Measurements from ENCODE around the gene ENAH.

The ENAH gene

DNA sequence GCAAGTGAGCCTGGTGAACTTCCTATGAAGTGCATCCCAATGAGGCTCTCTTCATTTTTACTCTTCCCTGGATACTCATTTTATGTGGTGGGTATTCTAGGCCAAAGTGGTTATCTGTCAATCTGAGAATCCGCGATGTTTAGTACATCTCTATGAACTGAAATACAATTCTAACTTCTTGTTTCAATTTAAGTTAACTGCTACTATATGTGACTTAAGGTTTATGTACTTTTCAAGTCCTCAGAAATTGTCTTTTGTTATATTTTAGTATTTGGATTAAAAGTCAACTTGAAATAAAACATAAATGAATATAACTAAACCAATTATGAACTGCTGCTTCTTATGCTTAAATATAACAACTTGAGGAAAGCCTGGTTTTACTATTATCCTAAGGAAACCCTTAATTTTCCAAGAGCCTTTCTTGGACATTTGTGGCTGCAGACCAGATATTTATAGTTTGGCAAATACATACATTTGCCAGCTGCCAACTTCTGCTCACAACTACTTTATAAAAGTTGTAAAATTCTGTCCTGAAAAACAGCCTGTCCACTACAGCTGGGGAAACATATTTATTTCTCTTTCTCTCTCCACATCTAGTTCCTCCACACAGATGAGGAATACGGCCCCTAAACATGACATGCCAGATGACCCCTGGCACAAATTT is 60.4 kb downstream of the ENAH start:
- TF ChIP-seq SIN3A (IDR thresholded peaks at IDR 0.05; ENCODE audit: borderline replicate concordance, insufficient read depth, low read length) (no peak), FOXP2 (optimal IDR thresholded peaks at IDR 0.05; ENCODE audit: borderline replicate concordance, extremely low read depth, extremely low read length, insufficient read depth) (no peak), POLR2AphosphoS5 (IDR thresholded peaks at IDR 0.05; ENCODE audit: low read depth, low read length) (no peak), TAF1 (IDR thresholded peaks at IDR 0.05; ENCODE audit: borderline replicate concordance, insufficient read depth, low read length) (no peak)
- TF ChIP-seq, protein P1, sequence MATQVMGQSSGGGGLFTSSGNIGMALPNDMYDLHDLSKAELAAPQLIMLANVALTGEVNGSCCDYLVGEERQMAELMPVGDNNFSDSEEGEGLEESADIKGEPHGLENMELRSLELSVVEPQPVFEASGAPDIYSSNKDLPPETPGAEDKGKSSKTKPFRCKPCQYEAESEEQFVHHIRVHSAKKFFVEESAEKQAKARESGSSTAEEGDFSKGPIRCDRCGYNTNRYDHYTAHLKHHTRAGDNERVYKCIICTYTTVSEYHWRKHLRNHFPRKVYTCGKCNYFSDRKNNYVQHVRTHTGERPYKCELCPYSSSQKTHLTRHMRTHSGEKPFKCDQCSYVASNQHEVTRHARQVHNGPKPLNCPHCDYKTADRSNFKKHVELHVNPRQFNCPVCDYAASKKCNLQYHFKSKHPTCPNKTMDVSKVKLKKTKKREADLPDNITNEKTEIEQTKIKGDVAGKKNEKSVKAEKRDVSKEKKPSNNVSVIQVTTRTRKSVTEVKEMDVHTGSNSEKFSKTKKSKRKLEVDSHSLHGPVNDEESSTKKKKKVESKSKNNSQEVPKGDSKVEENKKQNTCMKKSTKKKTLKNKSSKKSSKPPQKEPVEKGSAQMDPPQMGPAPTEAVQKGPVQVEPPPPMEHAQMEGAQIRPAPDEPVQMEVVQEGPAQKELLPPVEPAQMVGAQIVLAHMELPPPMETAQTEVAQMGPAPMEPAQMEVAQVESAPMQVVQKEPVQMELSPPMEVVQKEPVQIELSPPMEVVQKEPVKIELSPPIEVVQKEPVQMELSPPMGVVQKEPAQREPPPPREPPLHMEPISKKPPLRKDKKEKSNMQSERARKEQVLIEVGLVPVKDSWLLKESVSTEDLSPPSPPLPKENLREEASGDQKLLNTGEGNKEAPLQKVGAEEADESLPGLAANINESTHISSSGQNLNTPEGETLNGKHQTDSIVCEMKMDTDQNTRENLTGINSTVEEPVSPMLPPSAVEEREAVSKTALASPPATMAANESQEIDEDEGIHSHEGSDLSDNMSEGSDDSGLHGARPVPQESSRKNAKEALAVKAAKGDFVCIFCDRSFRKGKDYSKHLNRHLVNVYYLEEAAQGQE (IDR thresholded peaks at IDR 0.05; ENCODE audit: insufficient read depth in 1 of 2, low read depth in 2 of 2, low read length in 2 of 2): no peak

DNA sequence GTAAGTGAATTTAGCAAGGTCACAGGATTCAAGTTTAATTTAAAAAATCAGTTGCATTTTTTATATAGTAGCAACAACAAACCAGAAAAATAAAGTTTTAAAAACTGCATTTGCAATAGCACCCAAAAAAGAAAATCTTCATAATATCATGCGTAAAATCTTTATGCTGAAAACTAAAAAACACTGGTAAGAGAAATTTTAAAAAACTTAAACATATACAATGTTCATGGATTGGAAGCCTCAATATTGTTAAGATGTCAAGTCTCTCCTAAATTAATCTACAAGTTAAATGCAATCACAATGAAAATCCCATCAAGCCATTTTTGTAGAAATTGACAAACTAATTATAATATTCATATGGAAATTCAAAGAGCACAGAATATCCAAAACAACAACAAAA is 65.6 kb downstream of the ENAH start:
- no peak for TF ChIP-seq POLR2AphosphoS5 (IDR thresholded peaks at IDR 0.05; ENCODE audit: low read depth, low read length)

DNA sequence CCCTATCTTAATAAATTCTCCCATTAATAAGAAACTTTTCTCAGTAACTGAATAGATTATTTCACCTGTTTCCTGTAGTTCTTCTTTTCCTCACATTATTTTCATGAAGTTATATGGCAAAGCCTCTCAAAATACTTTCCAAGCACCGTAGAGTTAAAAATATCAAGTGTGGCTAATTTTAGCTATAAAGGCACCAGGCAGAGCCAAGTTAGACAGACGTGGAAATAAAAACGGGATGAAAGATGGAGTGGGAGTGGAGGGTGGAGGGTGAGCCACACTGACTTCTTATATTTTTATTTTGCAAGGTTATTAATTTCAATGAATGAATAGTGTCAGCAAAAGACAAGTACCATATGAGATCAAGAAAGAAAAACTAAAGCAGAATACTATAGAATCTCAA is 71.7 kb downstream of the ENAH start:
- TF ChIP-seq TAF1 (IDR thresholded peaks at IDR 0.05; ENCODE audit: borderline replicate concordance, insufficient read depth, low read length) (no peak), FOXP2 (optimal IDR thresholded peaks at IDR 0.05; ENCODE audit: borderline replicate concordance, extremely low read depth, extremely low read length, insufficient read depth) (no peak), POLR2AphosphoS5 (IDR thresholded peaks at IDR 0.05; ENCODE audit: low read depth, low read length) (no peak), SIN3A (IDR thresholded peaks at IDR 0.05; ENCODE audit: borderline replicate concordance, insufficient read depth, low read length) (no peak)
- TF ChIP-seq, protein P1 (IDR thresholded peaks at IDR 0.05; ENCODE audit: insufficient read depth in 1 of 2, low read depth in 2 of 2, low read length in 2 of 2): no peak

DNA sequence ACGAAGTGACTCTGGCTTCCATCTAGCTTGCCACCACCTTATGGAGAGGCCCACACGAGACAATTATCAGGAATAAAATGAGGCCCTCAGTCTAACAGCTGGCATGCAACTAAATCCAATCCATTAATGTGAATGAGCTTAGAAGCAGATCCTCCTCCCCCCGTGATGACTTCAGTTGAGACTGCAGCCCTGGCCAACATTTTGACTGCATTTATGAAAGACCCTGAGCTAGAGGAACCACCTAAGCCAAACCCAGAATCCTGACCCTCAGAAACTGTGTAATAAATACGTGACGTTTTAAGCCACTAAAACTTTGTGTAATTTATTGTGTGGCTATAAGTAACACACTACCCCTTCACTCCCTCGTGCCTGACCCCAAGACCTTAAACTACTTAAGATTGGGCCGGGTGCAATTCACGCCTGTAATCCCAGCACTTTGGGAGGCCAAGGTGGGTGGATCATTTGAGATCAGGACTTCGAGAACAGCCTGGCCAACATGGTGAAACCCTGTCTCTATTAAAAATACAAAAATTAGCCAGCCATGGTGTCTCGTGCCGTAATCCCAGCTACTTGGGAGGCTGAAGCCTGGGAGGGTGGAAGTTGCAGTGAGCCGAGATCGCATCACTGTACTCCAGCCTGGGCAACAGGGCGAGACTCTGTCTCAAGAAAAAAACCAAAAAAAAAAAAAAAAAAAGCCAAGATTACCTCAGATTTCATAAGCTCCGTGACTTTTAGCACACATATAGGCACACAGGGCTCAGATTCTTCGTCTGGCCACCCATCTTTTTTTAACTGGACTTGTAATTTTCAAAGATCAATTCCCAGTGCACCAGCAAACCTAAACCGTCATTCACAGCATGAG is 72.5 kb downstream of the ENAH start:
- TF ChIP-seq, protein P1 (IDR thresholded peaks at IDR 0.05; ENCODE audit: insufficient read depth in 1 of 2, low read depth in 2 of 2, low read length in 2 of 2): no peak
- TF ChIP-seq TAF1 (IDR thresholded peaks at IDR 0.05; ENCODE audit: borderline replicate concordance, insufficient read depth, low read length): no peak
- TF ChIP-seq FOXP2 (optimal IDR thresholded peaks at IDR 0.05; ENCODE audit: borderline replicate concordance, extremely low read depth, extremely low read length, insufficient read depth): no peak
- no peak for TF ChIP-seq SIN3A (IDR thresholded peaks at IDR 0.05; ENCODE audit: borderline replicate concordance, insufficient read depth, low read length)
- TF ChIP-seq POLR2AphosphoS5 (IDR thresholded peaks at IDR 0.05; ENCODE audit: low read depth, low read length): no peak

DNA sequence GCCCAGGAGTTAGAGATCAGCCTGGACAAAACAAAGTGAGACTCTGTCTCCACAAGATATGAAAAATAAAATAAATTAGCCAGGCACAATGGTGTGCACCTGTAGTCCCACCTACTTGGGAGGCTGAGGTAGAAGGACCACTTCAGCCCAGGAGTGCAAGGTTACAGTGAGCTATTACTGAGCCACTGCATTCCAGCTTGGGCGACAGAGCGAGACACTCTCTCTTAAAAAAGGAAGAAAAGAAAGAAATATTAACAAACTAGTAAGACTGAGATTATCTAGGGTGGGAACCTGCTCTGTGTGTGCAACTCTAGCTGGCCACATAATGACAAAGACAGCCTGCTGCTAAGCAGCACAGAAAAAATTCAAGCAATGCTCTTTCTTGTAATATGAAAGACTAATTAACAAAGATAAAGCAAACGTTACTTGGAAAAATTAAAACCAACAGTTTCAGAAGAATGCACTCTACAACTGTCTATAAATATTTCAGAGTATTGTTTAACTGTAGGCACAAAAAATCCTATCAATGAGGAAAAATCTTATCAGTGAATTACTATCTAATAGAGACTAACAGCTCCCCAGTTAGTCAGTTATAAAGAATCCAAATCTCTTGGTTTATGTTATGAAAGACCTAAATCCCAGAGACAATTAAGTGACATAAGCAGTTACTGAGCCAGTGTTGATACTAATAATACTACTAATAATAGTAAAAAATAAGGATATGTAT is 74.5 kb downstream of the ENAH start:
- TF ChIP-seq, protein P1 (IDR thresholded peaks at IDR 0.05; ENCODE audit: insufficient read depth in 1 of 2, low read depth in 2 of 2, low read length in 2 of 2): no peak
- no peak for TF ChIP-seq FOXP2 (optimal IDR thresholded peaks at IDR 0.05; ENCODE audit: borderline replicate concordance, extremely low read depth, extremely low read length, insufficient read depth)
- TF ChIP-seq TAF1 (IDR thresholded peaks at IDR 0.05; ENCODE audit: borderline replicate concordance, insufficient read depth, low read length): no peak
- TF ChIP-seq SIN3A (IDR thresholded peaks at IDR 0.05; ENCODE audit: borderline replicate concordance, insufficient read depth, low read length): no peak
- no peak for TF ChIP-seq POLR2AphosphoS5 (IDR thresholded peaks at IDR 0.05; ENCODE audit: low read depth, low read length)
